Measurements from ENCODE around the gene NSUN7. TPM values are rescaled to one million over a fixed set of nuclear protein-coding genes. Genes with fewer than 3 reads are reported as not detected.

NSUN7 gene, protein sequence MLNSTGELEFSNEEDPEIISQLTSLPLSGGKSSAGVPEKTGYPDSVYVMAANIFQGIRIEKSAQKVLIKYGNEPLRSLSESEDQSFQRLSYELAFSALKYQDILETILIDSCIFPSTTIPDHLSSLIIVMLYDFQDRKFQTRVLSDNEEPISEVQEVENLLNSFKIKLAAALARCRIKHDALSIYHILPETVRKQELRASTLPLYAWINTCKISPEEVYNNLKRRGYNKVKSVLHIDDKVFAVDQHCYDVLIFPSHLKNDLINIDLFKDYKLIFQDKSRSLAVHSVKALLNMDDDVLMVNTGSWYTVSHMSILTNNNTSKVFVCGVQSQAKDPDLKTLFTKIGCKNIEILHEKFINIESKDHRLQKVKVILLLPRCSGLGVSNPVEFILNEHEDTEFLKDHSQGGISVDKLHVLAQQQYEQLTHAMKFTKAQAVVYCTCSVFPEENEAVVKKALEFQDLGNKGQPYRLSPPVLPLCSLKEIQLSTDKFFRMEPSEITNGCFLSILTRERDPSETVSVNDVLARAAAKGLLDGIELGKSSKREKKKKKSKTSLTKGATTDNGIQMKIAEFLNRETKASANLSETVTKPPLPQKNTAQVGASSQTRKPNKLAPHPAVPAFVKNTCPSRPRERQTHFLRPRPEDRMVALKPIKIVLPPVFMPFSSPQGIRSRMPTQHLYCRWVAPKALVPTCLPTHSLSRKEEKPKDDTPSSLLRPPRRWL
- polyA plus RNA-seq (2013, experiment 1 of 2) = 12.0 TPM
- polyA plus RNA-seq (2013, experiment 2 of 2) = 11.4 TPM

DNA sequence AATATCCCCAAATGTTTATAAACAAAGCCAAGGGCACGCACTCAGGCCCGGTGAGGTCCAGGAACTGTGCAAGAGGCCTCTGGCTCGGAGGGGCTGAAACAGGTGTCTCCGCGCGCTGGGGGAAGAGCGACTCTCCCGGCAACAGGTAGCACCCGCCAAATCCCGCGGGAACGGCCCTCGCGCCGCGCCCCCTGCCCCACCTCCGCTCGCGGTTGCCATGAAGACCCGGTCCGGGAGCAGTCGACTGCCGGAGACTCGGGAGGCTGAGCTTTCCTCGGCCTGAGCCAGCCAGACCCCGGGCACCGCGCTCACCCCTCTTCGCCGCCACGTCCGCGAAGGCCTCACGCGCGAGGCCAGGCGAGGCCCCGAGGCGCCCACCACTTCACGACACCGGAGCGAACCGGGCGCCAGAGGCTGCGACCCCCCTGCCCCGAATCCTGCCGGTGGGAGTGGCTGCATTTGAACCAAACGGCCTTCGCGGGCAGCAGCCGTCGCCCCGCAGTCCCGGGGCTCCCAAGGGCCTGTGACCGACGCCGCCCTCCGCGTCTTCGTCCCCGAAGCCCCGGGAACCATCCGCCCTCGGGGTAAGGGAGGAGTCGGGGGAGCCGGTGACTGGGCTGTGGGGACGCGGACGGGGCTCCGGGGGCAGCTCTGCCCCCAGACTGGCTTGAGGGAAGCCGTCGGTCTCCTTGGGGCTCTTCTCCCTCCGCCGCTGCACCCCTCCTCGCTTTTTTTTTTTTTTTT, at the start of gene NSUN7:
Gene NSUN7, plus strand, starts transcription at position 239 of the 744 bp plus-strand sequence. CDS start 739 bp downstream, outside the sequence.
- Histone ChIP-seq H3K27me3 (ENCODE audit: insufficient read depth, low read length, poor library complexity) (no peaks in the 10 kb centered on the region), H3K79me2 (ENCODE audit: control insufficient read depth, insufficient read depth, low read length) (no peaks in the 10 kb centered on the region), H2BK120ac (ENCODE audit: low read depth, low read length) (peak within 1 kb of the TSS; percentile 5), H4K5ac (ENCODE audit: low read length) (no peak within 1 kb of the TSS), H3K4ac (ENCODE audit: low read depth, low read length) (peak within 1 kb of the TSS; percentile 62), H3K4me3 (ENCODE audit: low read length) (peak within 1 kb of the TSS; percentile 51), H2BK15ac (replicated peaks; ENCODE audit: low read depth) (no peak within 1 kb of the TSS), H3K79me1 (ENCODE audit: low read length) (no peaks in the 10 kb centered on the region), H2BK5ac (ENCODE audit: low read length) (no peak within 1 kb of the TSS), H3K18ac (ENCODE audit: low read length) (peak within 1 kb of the TSS; percentile 91), H3K36me3 (ENCODE audit: control insufficient read depth, insufficient read depth, low read length) (no peaks in the 10 kb centered on the region), H3K4me1 (ENCODE audit: control insufficient read depth, low read depth, low read length) (no peaks in the 10 kb centered on the region), H3K9ac (ENCODE audit: low read length) (peak within 1 kb of the TSS; percentile 89), H3K56ac (ENCODE audit: low read length) (peak within 1 kb of the TSS; percentile 98), H3K23ac (ENCODE audit: low read length) (peak within 1 kb of the TSS; percentile 97), H3K4me2 (ENCODE audit: low read length) (peak within 1 kb of the TSS; percentile 63), H2AK5ac (ENCODE audit: low read length) (no peak within 1 kb of the TSS), H4K8ac (ENCODE audit: low read depth, low read length) (no peak within 1 kb of the TSS), H3K27ac (ENCODE audit: low read depth, low read length) (peak within 1 kb of the TSS; percentile 79)
- WGBS (ENCODE audit: extremely low coverage, insufficient coverage, low lambda C conversion rate) = no CpG with 5 or more reads among the region's 75 CpGs
- DNase-seq = peak; percentile 94

DNA sequence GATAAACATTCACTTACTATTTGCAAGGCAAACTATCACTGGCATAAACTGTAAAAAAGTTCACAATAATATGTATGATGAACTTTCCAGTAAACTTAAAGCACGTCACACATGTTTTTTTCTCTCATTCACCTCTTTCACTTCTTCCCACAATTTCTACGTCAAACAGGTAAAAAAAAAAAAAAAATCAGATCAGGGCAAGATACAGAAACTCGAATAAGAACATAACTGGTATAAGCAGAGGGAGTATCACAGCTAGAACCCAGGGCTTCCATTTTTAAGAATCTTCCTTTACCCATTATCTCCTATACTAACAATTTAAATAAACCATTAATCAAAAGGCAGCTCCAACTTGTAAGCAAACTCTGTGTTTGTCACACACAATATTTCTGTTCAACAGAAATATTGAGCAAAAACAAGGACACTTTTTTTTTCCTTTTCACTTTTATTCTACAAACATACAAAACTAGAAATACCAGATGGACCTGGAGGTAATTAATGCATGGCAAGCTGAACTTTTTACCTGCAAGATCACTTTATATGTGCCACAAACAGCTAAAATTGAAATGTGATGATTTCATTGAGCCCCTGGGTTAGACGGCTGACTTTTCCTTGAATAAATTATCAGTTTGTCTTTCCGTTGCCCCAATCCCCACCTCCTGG, 47.5 kb upstream of the NSUN7 start:
- no peak for DNase-seq
- Histone ChIP-seq H3K18ac (ENCODE audit: low read length) (no peak overlapping the region), H2BK120ac (ENCODE audit: low read depth, low read length) (no peak overlapping the region), H3K56ac (ENCODE audit: low read length) (no peak overlapping the region), H3K79me1 (ENCODE audit: low read length) (no peaks in the 10 kb centered on the region), H3K27me3 (ENCODE audit: insufficient read depth, low read length, poor library complexity) (no peaks in the 10 kb centered on the region), H3K4ac (ENCODE audit: low read depth, low read length) (no peak overlapping the region), H4K8ac (ENCODE audit: low read depth, low read length) (no peak overlapping the region), H3K4me3 (ENCODE audit: low read length) (no peak overlapping the region), H3K23ac (ENCODE audit: low read length) (no peak overlapping the region), H3K4me1 (ENCODE audit: control insufficient read depth, low read depth, low read length) (no peaks in the 10 kb centered on the region), H2BK5ac (ENCODE audit: low read length) (no peak overlapping the region), H2BK15ac (replicated peaks; ENCODE audit: low read depth) (no peak overlapping the region), H4K5ac (ENCODE audit: low read length) (no peak overlapping the region), H3K79me2 (ENCODE audit: control insufficient read depth, insufficient read depth, low read length) (no peaks in the 10 kb centered on the region), H3K9ac (ENCODE audit: low read length) (no peak overlapping the region), H3K4me2 (ENCODE audit: low read length) (no peak overlapping the region), H3K36me3 (ENCODE audit: control insufficient read depth, insufficient read depth, low read length) (no peaks in the 10 kb centered on the region), H3K27ac (ENCODE audit: low read depth, low read length) (no peak overlapping the region), H2AK5ac (ENCODE audit: low read length) (no peak overlapping the region)
- WGBS (ENCODE audit: extremely low coverage, insufficient coverage, low lambda C conversion rate) = no CpG with 5 or more reads among the region's 5 CpGs

DNA sequence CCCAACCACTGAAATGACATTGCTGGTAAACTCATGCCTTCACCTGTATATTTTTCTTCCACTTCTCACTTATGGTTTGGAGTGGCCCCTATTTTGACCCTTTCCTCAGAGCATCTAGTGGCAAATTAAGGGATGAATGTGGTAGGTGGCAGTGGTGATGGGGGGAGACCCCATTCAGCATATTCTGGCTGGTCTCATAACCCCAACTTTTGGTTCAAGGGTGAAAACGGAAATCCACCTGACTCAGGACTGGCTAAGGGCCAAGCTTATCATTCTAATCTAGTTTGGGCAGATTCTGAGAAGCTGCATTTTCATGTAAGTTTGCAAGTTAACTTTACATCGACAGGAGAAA, 47.0 kb upstream of the NSUN7 start:
- no CpG with 5 or more reads among the region's 2 CpGs for WGBS (ENCODE audit: extremely low coverage, insufficient coverage, low lambda C conversion rate)
- Histone ChIP-seq H3K27ac (ENCODE audit: low read depth, low read length) (no peak overlapping the region), H3K36me3 (ENCODE audit: control insufficient read depth, insufficient read depth, low read length) (no peaks in the 10 kb centered on the region)

DNA sequence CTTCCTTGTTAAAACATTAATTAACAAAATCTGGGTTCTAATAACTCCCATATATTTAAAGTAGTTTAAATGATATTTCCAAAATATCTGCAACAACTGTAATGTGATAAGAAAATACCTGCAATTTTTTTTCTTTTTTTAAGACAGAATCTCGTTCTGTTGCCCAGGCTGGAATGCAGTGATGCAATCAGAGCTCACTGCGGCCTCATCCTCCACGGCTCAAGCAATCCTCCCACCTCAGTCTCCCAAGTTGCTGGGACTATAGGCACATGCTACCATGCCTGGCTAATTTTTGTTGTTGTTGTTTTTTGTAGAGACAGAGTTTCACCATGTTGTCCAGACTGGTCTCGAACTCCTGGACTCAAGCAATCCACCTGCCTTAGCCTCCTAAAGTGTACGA, 45.7 kb upstream of the NSUN7 start:
- no peak overlapping the region for H2BK5ac ChIP-seq (ENCODE audit: low read length)
- WGBS (ENCODE audit: extremely low coverage, insufficient coverage, low lambda C conversion rate) = no CpG with 5 or more reads among the region's 5 CpGs
- H3K4me3 ChIP-seq (ENCODE audit: low read length) = no peak overlapping the region
- no peak overlapping the region for H4K8ac ChIP-seq (ENCODE audit: low read depth, low read length)
- H3K27me3 ChIP-seq (ENCODE audit: insufficient read depth, low read length, poor library complexity) = no peaks in the 10 kb centered on the region
- no peak overlapping the region for H3K56ac ChIP-seq (ENCODE audit: low read length)
- no peaks in the 10 kb centered on the region for H3K79me2 ChIP-seq (ENCODE audit: control insufficient read depth, insufficient read depth, low read length)
- no peak overlapping the region for H4K5ac ChIP-seq (ENCODE audit: low read length)
- no peaks in the 10 kb centered on the region for H3K4me1 ChIP-seq (ENCODE audit: control insufficient read depth, low read depth, low read length)
- no peak for DNase-seq
- no peak overlapping the region for H3K27ac ChIP-seq (ENCODE audit: low read depth, low read length)
- no peak overlapping the region for H3K4me2 ChIP-seq (ENCODE audit: low read length)
- H2BK120ac ChIP-seq (ENCODE audit: low read depth, low read length) = no peak overlapping the region
- H3K23ac ChIP-seq (ENCODE audit: low read length) = no peak overlapping the region
- no peak overlapping the region for H3K9ac ChIP-seq (ENCODE audit: low read length)
- H2BK15ac ChIP-seq (replicated peaks; ENCODE audit: low read depth) = no peak overlapping the region
- no peaks in the 10 kb centered on the region for H3K36me3 ChIP-seq (ENCODE audit: control insufficient read depth, insufficient read depth, low read length)
- no peak overlapping the region for H3K18ac ChIP-seq (ENCODE audit: low read length)
- no peak overlapping the region for H3K4ac ChIP-seq (ENCODE audit: low read depth, low read length)
- no peaks in the 10 kb centered on the region for H3K79me1 ChIP-seq (ENCODE audit: low read length)
- no peak overlapping the region for H2AK5ac ChIP-seq (ENCODE audit: low read length)

More for the DNA sequence above, 47.0 kb upstream of the NSUN7 start:
- no peak overlapping the region for H3K4me3 ChIP-seq (ENCODE audit: low read length)
- no peak overlapping the region for H4K8ac ChIP-seq (ENCODE audit: low read depth, low read length)
- H3K4ac ChIP-seq (ENCODE audit: low read depth, low read length) = no peak overlapping the region
- H2BK5ac ChIP-seq (ENCODE audit: low read length) = no peak overlapping the region
- no peaks in the 10 kb centered on the region for H3K27me3 ChIP-seq (ENCODE audit: insufficient read depth, low read length, poor library complexity)
- DNase-seq = no peak
- H3K23ac ChIP-seq (ENCODE audit: low read length) = no peak overlapping the region
- H4K5ac ChIP-seq (ENCODE audit: low read length) = no peak overlapping the region
- H3K56ac ChIP-seq (ENCODE audit: low read length) = no peak overlapping the region
- no peak overlapping the region for H3K18ac ChIP-seq (ENCODE audit: low read length)
- no peak overlapping the region for H2AK5ac ChIP-seq (ENCODE audit: low read length)
- H3K9ac ChIP-seq (ENCODE audit: low read length) = no peak overlapping the region
- no peak overlapping the region for H2BK15ac ChIP-seq (replicated peaks; ENCODE audit: low read depth)
- H3K4me1 ChIP-seq (ENCODE audit: control insufficient read depth, low read depth, low read length) = no peaks in the 10 kb centered on the region
- no peaks in the 10 kb centered on the region for H3K79me2 ChIP-seq (ENCODE audit: control insufficient read depth, insufficient read depth, low read length)
- H2BK120ac ChIP-seq (ENCODE audit: low read depth, low read length) = no peak overlapping the region
- H3K4me2 ChIP-seq (ENCODE audit: low read length) = no peak overlapping the region
- no peaks in the 10 kb centered on the region for H3K79me1 ChIP-seq (ENCODE audit: low read length)

DNA sequence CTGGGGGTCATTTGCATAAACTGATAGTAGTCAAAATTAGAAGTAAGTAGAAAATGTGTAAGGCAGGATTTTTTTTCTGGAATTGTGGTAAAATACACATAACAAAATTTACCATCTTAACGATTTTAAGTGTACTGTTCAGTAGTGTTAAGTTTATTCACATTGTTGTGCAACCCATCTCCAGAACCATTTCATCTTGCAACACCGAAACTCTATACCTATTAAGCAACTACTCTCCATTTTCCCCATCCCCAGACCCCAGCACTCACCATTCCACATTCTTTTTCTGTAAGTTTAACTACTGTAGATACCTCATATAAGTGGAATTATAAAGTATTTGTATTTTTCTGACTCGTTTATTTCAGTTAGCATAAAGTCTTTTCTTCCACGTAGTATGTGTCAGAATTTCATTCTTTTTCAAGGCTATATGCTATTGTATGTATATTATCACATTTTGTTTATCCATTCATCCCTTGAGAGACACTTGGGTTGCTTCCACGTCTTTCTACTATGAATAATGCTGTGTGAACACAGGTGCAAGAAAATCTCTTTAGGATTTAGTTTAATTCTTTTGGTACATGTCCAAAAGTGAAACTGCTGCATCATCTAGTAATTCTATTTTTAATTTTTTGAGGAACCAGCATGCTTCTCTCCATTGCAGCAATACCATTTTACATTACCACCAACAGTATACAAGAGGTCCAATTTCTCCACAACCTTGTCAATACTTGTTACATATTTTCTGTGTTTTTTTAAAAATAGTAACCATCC, 39.1 kb upstream of the NSUN7 start:
- Histone ChIP-seq H2BK15ac (replicated peaks; ENCODE audit: low read depth) (no peak overlapping the region), H2BK120ac (ENCODE audit: low read depth, low read length) (no peak overlapping the region)
- DNase-seq = no peak

More for the DNA sequence above, 39.1 kb upstream of the NSUN7 start:
- Histone ChIP-seq H3K4me3 (ENCODE audit: low read length) (no peak overlapping the region), H3K27me3 (ENCODE audit: insufficient read depth, low read length, poor library complexity) (no peaks in the 10 kb centered on the region), H3K4me1 (ENCODE audit: control insufficient read depth, low read depth, low read length) (no peaks in the 10 kb centered on the region), H3K4ac (ENCODE audit: low read depth, low read length) (no peak overlapping the region), H2AK5ac (ENCODE audit: low read length) (no peak overlapping the region), H3K23ac (ENCODE audit: low read length) (no peak overlapping the region), H4K8ac (ENCODE audit: low read depth, low read length) (no peak overlapping the region), H3K56ac (ENCODE audit: low read length) (no peak overlapping the region), H3K36me3 (ENCODE audit: control insufficient read depth, insufficient read depth, low read length) (no peaks in the 10 kb centered on the region), H2BK5ac (ENCODE audit: low read length) (no peak overlapping the region), H3K18ac (ENCODE audit: low read length) (no peak overlapping the region), H3K79me2 (ENCODE audit: control insufficient read depth, insufficient read depth, low read length) (no peaks in the 10 kb centered on the region), H3K4me2 (ENCODE audit: low read length) (no peak overlapping the region), H3K27ac (ENCODE audit: low read depth, low read length) (no peak overlapping the region), H3K79me1 (ENCODE audit: low read length) (no peaks in the 10 kb centered on the region), H3K9ac (ENCODE audit: low read length) (no peak overlapping the region), H4K5ac (ENCODE audit: low read length) (no peak overlapping the region)
- WGBS (ENCODE audit: extremely low coverage, insufficient coverage, low lambda C conversion rate) = no CpG with 5 or more reads among the region's 5 CpGs
